ENCODE data around the gene LILRA2.
"Not testable (repeated sequence)": the region's sequence is repeated elsewhere in the genome, so short reads cannot be mapped to it uniquely, and the experiment has no call there.

The LILRA2 gene

DNA sequence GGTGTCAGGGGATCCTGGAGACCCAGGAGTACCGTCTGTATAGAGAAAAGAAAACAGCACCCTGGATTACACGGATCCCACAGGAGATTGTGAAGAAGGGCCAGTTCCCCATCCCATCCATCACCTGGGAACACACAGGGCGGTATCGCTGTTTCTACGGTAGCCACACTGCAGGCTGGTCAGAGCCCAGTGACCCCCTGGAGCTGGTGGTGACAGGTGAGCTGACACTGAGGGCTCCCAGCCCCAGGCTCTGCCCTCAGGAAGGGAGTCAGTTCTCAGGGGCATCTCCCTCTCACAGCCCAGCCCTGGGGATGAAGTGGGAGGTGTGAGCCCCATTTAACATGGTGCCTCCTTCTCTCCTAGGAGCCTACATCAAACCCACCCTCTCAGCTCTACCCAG, 21.1 kb downstream of the LILRA2 start:
- no peak for TF ChIP-seq FOXP2 (optimal IDR thresholded peaks at IDR 0.05; ENCODE audit: control extremely low read depth, extremely low read length, insufficient read depth)
- no peak for TF ChIP-seq EZH2 (IDR thresholded peaks at IDR 0.05)
- TF ChIP-seq POLR2AphosphoS5 (IDR thresholded peaks at IDR 0.05; ENCODE audit: borderline replicate concordance, low read depth, low read length): no peak
- H3K9me3 ChIP-seq (ENCODE audit: low read depth, low read length): no peaks in the 10 kb centered on the region

DNA sequence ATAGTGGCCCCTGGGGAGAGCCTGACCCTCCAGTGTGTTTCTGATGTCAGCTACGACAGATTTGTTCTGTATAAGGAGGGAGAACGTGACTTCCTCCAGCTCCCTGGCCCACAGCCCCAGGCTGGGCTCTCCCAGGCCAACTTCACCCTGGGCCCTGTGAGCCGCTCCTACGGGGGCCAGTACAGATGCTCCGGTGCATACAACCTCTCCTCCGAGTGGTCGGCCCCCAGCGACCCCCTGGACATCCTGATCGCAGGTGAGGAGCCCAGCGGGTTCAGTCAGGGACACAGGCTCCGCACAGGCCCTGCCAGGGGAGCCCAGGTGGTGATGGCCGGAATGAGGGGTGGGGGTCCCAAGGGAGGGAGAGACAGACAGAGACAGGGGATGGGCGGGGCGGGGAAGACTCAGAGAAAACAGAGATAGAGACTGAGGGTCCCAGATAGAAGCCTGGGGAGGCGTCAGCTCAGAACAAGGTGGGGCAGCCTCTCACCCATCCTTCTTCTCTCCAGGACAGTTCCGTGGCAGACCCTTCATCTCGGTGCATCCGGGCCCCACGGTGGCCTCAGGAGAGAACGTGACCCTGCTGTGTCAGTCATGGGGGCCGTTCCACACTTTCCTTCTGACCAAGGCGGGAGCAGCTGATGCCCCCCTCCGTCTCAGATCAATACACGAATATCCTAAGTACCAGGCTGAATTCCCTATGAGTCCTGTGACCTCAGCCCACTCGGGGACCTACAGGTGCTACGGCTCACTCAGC, 22.3 kb downstream of the LILRA2 start:
- not testable (repeated sequence) for DNase-seq (ENCODE audit: low read depth, low spot score); H3K9me3 ChIP-seq (ENCODE audit: low read depth, low read length); H3K27ac ChIP-seq; H3K9ac ChIP-seq (ENCODE audit: insufficient read length); H3K4me3 ChIP-seq; H3K36me3 ChIP-seq (ENCODE audit: insufficient read depth, low read length)

More for the DNA sequence above, 21.1 kb downstream of the LILRA2 start:
- H3K27ac ChIP-seq: no peak overlapping the region
- no peaks in the 10 kb centered on the region for H3K36me3 ChIP-seq (ENCODE audit: insufficient read depth, low read length)
- DNase-seq (ENCODE audit: low read depth, low spot score): no peak
- H3K4me3 ChIP-seq: no peak overlapping the region
- H3K9ac ChIP-seq (ENCODE audit: insufficient read length): no peak overlapping the region

DNA sequence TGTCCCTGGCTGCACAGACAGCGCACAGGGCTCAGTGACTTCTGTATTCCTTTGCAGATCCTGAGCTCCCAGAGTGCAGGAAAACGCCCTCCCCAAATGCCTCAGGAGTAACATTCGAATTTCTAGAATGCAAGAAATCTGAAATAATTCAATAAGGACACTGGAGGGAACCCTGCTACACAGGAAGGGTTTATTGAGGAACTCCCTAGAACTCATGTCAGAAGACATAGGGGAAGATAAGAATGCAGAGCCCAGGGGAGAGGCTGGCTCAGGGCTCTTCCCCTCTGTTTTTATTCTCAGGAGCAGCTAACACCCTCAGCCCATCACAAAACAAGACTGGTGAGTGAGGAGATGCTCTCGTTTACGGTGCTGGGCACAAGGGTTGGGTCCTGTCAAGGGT, 26.6 kb downstream of the LILRA2 start:
- Histone ChIP-seq H3K4me3 (no peak overlapping the region), H3K27ac (no peak overlapping the region), H3K9me3 (ENCODE audit: low read depth, low read length) (no peaks in the 10 kb centered on the region), H3K36me3 (ENCODE audit: insufficient read depth, low read length) (no peaks in the 10 kb centered on the region), H3K9ac (ENCODE audit: insufficient read length) (no peak overlapping the region)
- DNase-seq (ENCODE audit: low read depth, low spot score): no peak
- no peak for TF ChIP-seq POLR2AphosphoS5 (IDR thresholded peaks at IDR 0.05; ENCODE audit: borderline replicate concordance, low read depth, low read length)
- TF ChIP-seq FOXP2 (optimal IDR thresholded peaks at IDR 0.05; ENCODE audit: control extremely low read depth, extremely low read length, insufficient read depth): no peak
- no peak for TF ChIP-seq EZH2 (IDR thresholded peaks at IDR 0.05)

DNA sequence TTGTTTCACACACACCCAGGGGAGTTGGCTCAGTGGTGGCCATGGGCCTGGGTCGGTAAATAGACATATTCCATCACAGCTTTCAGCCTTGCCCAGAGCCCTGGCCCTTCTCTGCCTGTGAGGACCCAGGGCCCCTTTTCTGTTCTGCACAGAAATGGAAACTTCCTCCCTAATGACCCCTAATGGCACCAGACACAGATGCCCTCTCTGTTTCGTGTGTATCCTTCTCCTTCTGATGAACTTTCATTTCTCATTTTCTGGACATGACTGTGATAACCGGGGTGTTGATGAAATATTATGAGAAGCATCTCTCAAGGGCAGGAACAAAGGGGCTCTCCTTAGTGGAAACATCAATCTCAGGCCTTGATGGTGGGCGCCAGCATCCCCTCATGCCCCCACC, 32.6 kb downstream of the LILRA2 start:
- TF ChIP-seq EZH2 (IDR thresholded peaks at IDR 0.05) (no peak), FOXP2 (optimal IDR thresholded peaks at IDR 0.05; ENCODE audit: control extremely low read depth, extremely low read length, insufficient read depth) (no peak), POLR2AphosphoS5 (IDR thresholded peaks at IDR 0.05; ENCODE audit: borderline replicate concordance, low read depth, low read length) (no peak)
- no peaks in the 10 kb centered on the region for H3K36me3 ChIP-seq (ENCODE audit: insufficient read depth, low read length)
- no peak overlapping the region for H3K27ac ChIP-seq
- no peak overlapping the region for H3K9ac ChIP-seq (ENCODE audit: insufficient read length)
- no peak for DNase-seq (ENCODE audit: low read depth, low spot score)
- no peak overlapping the region for H3K4me3 ChIP-seq
- no peaks in the 10 kb centered on the region for H3K9me3 ChIP-seq (ENCODE audit: low read depth, low read length)

DNA sequence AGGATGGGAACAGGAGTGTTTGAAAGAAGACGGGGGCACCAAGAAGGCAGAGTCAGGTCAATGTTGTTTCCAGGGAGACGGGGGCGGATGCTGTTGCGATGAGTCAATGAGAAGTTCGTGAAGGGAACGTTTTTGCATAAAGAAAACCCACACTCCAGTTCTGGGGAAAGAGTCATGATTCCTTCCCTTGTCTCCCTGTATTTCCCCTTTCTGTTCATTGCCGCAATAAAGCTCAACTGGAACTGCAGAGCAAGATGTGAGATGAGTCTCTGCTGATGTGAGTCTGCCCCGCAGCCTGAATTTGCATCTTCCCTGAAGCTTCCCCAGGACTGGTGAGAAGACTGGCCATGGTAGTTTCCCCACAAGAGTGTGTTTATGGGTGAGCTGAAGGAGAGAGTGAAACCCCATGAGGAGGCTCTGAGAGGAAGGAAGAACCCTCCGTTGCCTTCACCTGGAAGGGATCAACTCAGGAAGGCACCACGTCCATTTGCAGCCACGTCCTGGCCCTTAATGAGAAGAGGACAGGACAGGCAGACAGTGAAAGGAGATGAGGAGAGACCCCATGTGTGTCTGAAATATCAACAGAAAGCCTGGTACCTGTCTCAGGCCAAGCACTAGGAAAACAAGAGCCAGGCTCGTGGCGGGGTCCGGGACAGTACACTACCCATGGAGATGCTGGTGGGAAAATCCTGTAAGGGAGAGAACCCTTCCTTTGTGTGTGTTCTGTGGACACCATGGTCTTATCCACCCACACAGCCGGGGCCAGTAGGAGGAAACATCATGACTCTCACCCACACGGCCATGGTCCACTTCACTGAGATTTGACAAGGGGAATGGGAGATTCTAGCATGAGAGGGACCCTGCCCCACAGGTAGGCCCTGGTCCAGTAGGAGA, 33.5 kb downstream of the LILRA2 start:
- no peak for TF ChIP-seq FOXP2 (optimal IDR thresholded peaks at IDR 0.05; ENCODE audit: control extremely low read depth, extremely low read length, insufficient read depth)
- TF ChIP-seq POLR2AphosphoS5 (IDR thresholded peaks at IDR 0.05; ENCODE audit: borderline replicate concordance, low read depth, low read length): no peak
- TF ChIP-seq EZH2 (IDR thresholded peaks at IDR 0.05): no peak
- no peak overlapping the region for H3K4me3 ChIP-seq
- H3K9me3 ChIP-seq (ENCODE audit: low read depth, low read length): no peaks in the 10 kb centered on the region
- no peak overlapping the region for H3K9ac ChIP-seq (ENCODE audit: insufficient read length)
- H3K36me3 ChIP-seq (ENCODE audit: insufficient read depth, low read length): no peaks in the 10 kb centered on the region
- no peak for DNase-seq (ENCODE audit: low read depth, low spot score)
- H3K27ac ChIP-seq: no peak overlapping the region

DNA sequence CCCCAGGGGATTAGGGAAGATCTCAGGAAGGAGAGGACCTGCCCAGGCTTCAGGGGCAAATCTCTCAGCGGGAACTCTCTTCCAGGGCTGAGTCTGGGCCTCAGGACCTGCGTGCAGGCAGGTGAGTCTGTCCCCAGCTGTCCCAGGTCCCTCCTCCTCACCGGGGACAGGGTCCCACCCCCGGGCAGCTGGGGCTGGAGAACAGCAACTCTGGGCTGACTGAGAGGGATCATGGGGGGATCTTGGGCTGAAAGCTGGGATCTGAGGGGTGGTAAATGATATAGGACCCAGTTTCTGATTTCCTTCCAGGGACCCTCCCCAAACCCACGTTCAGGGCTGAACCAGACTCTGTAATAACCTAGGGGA, 34.2 kb downstream of the LILRA2 start:
- Histone ChIP-seq H3K9me3 (ENCODE audit: low read depth, low read length) (no peaks in the 10 kb centered on the region), H3K36me3 (ENCODE audit: insufficient read depth, low read length) (no peaks in the 10 kb centered on the region), H3K4me3 (no peak overlapping the region), H3K27ac (no peak overlapping the region), H3K9ac (ENCODE audit: insufficient read length) (no peak overlapping the region)
- no peak for TF ChIP-seq FOXP2 (optimal IDR thresholded peaks at IDR 0.05; ENCODE audit: control extremely low read depth, extremely low read length, insufficient read depth)
- no peak for TF ChIP-seq POLR2AphosphoS5 (IDR thresholded peaks at IDR 0.05; ENCODE audit: borderline replicate concordance, low read depth, low read length)
- DNase-seq (ENCODE audit: low read depth, low spot score): no peak

DNA sequence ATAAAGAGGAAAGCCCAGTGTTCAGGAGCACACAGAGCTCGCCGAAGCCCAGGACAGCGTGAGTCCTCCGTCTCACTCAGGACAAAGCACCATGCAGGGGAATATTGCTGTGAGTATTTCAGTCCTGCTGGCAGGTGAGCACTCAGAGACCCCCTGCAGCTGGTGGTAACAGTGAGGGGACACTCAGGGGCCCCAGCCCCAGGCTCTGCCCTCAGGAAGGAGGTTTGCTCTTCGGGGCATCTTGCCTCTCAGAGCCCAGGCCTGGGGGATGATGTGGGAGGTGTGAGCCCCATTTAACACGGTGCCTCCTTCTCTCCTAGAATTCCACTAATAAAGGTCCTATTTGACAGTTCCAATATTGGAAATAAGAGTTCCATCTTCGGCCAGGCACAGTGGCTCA, 34.6 kb downstream of the LILRA2 start:
- H3K36me3 ChIP-seq (ENCODE audit: insufficient read depth, low read length): no peaks in the 10 kb centered on the region
- TF ChIP-seq POLR2AphosphoS5 (IDR thresholded peaks at IDR 0.05; ENCODE audit: borderline replicate concordance, low read depth, low read length) (no peak), FOXP2 (optimal IDR thresholded peaks at IDR 0.05; ENCODE audit: control extremely low read depth, extremely low read length, insufficient read depth) (no peak), EZH2 (IDR thresholded peaks at IDR 0.05) (no peak)
- no peaks in the 10 kb centered on the region for H3K9me3 ChIP-seq (ENCODE audit: low read depth, low read length)
- no peak overlapping the region for H3K4me3 ChIP-seq
- H3K27ac ChIP-seq: no peak overlapping the region
- no peak for DNase-seq (ENCODE audit: low read depth, low spot score)
- H3K9ac ChIP-seq (ENCODE audit: insufficient read length): no peak overlapping the region

DNA sequence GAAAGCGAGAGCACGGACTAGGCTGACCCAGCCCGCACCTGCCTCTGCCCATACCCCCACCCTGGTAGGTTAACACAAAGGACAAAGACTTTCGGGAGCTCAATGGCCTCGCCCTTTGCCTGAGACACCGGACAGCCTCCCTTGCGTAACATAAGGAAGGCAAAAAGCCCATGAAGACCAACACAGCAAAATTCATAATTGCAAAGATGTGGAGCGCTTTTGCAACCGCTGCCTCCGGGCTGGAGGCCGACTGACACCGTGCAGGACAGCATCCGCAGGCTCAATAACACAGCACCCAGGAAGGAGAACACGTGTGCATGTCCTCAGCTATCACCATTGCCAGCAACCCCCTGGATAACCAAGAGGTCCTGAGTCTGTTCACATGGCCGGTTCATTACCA, 35.2 kb downstream of the LILRA2 start:
- H3K9ac ChIP-seq (ENCODE audit: insufficient read length): no peak overlapping the region
- DNase-seq (ENCODE audit: low read depth, low spot score): no peak
- H3K36me3 ChIP-seq (ENCODE audit: insufficient read depth, low read length): no peaks in the 10 kb centered on the region
- H3K9me3 ChIP-seq (ENCODE audit: low read depth, low read length): no peaks in the 10 kb centered on the region
- no peak overlapping the region for H3K27ac ChIP-seq
- H3K4me3 ChIP-seq: no peak overlapping the region
- TF ChIP-seq FOXP2 (optimal IDR thresholded peaks at IDR 0.05; ENCODE audit: control extremely low read depth, extremely low read length, insufficient read depth) (no peak), EZH2 (IDR thresholded peaks at IDR 0.05) (no peak), POLR2AphosphoS5 (IDR thresholded peaks at IDR 0.05; ENCODE audit: borderline replicate concordance, low read depth, low read length) (no peak)
